ENCODE measurements around the gene LOXL4.

LOXL4 gene

GRCh38 chr10:98295401-98295811 is 27.4 kb upstream of the LOXL4 start:
- DNase-seq (ENCODE audit: low spot score): peak; percentile 67

- DNase-seq (ENCODE audit: low spot score): no peak
Observed at GRCh38 chr10:98294270-98294627, 26.3 kb upstream of the LOXL4 start.

GRCh38 chr10:98293550-98294269 is 25.7 kb upstream of the LOXL4 start:
- DNase-seq (ENCODE audit: low spot score): no peak

GRCh38 chr10:98292971-98293370 is 25.0 kb upstream of the LOXL4 start:
- peak; percentile 66 for DNase-seq (ENCODE audit: low spot score)

GRCh38 chr10:98289802-98290209 is 21.8 kb upstream of the LOXL4 start:
- no peak for DNase-seq (ENCODE audit: low spot score)

- DNase-seq (ENCODE audit: low spot score): no peak
Observed at GRCh38 chr10:98287321-98287720, 19.3 kb upstream of the LOXL4 start.

- DNase-seq (ENCODE audit: low spot score): no peak
Observed at GRCh38 chr10:98286419-98286818, 18.4 kb upstream of the LOXL4 start.

GRCh38 chr10:98285416-98285815 is 17.4 kb upstream of the LOXL4 start:
- DNase-seq (ENCODE audit: low spot score): peak; percentile 83

GRCh38 chr10:98276311-98276710 is 8.3 kb upstream of the LOXL4 start:
- no peak for DNase-seq (ENCODE audit: low spot score)

GRCh38 chr10:98274562-98274961 is 6.6 kb upstream of the LOXL4 start:
- no peak for DNase-seq (ENCODE audit: low spot score)

- no peak for DNase-seq (ENCODE audit: low spot score)
Observed at GRCh38 chr10:98273057-98273850, 5.3 kb upstream of the LOXL4 start.

- DNase-seq (ENCODE audit: low spot score): no peak
Observed at GRCh38 chr10:98272656-98273055, 4.7 kb upstream of the LOXL4 start.

- DNase-seq (ENCODE audit: low spot score): no peak
Observed at GRCh38 chr10:98272245-98272644, 4.3 kb upstream of the LOXL4 start.

- no peak for DNase-seq (ENCODE audit: low spot score)
Observed at GRCh38 chr10:98270786-98271185, 2.8 kb upstream of the LOXL4 start.

- no peak for DNase-seq (ENCODE audit: low spot score)
Observed at GRCh38 chr10:98270073-98270740, 2.2 kb upstream of the LOXL4 start.

GRCh38 chr10:98269435-98269912 is 1.5 kb upstream of the LOXL4 start:
- DNase-seq (ENCODE audit: low spot score): no peak

- no peak for DNase-seq (ENCODE audit: low spot score)
Observed at GRCh38 chr10:98268694-98269431, 869 bp upstream of the LOXL4 start.

GRCh38 chr10:98267069-98267893 is 713 bp downstream of the LOXL4 start:
- peak; percentile 14 for DNase-seq (ENCODE audit: low spot score)

- DNase-seq (ENCODE audit: low spot score): no peak
Observed at GRCh38 chr10:98266647-98267046, 1.3 kb downstream of the LOXL4 start.

- DNase-seq (ENCODE audit: low spot score): no peak
Observed at GRCh38 chr10:98265403-98266378, 2.3 kb downstream of the LOXL4 start.
